Measurements from ENCODE around the gene KLHL1.

The KLHL1 gene

GRCh38 chr13:69857183-69857821 lies 250.9 kb downstream of the KLHL1 start:
- peak; percentile 28 for DNase-seq

GRCh38 chr13:69856331-69856730 lies 251.9 kb downstream of the KLHL1 start:
- peak; percentile 1 for DNase-seq

GRCh38 chr13:69828527-69828926 lies 279.7 kb downstream of the KLHL1 start:
- no peak for DNase-seq

GRCh38 chr13:69820180-69820579 lies 288.1 kb downstream of the KLHL1 start:
- no peak for DNase-seq

- no peak for DNase-seq
Measured at GRCh38 chr13:69817333-69817869, 290.9 kb downstream of the KLHL1 start.

GRCh38 chr13:69809152-69809551 lies 299.1 kb downstream of the KLHL1 start:
- DNase-seq, result no peak

GRCh38 chr13:69796256-69796655 lies 312.0 kb downstream of the KLHL1 start:
- DNase-seq, result no peak

- no peak for DNase-seq
Measured at GRCh38 chr13:69793783-69794453, 314.3 kb downstream of the KLHL1 start.

GRCh38 chr13:69776937-69777336 lies 331.3 kb downstream of the KLHL1 start:
- no peak for DNase-seq

- DNase-seq, result no peak
Measured at GRCh38 chr13:69769608-69770007, 338.6 kb downstream of the KLHL1 start.

GRCh38 chr13:69761581-69761980 lies 346.7 kb downstream of the KLHL1 start:
- no peak for DNase-seq

- DNase-seq, result no peak
Measured at GRCh38 chr13:69755101-69755500, 353.2 kb downstream of the KLHL1 start.

GRCh38 chr13:69751259-69751658 lies 357.0 kb downstream of the KLHL1 start:
- DNase-seq, result no peak

- DNase-seq, result no peak
Measured at GRCh38 chr13:69737129-69737935, 370.9 kb downstream of the KLHL1 start.

- DNase-seq, result no peak
Measured at GRCh38 chr13:69721631-69722030, 386.6 kb downstream of the KLHL1 start.

GRCh38 chr13:69720278-69720983 lies 387.8 kb downstream of the KLHL1 start:
- DNase-seq, result no peak

GRCh38 chr13:69706807-69707206 lies 401.4 kb downstream of the KLHL1 start:
- no peak for DNase-seq

GRCh38 chr13:69704311-69704710 lies 403.9 kb downstream of the KLHL1 start:
- DNase-seq, result peak; percentile 60

- DNase-seq, result no peak
Measured at GRCh38 chr13:69690999-69691398, 417.3 kb downstream of the KLHL1 start.

GRCh38 chr13:69683921-69684686 lies 424.1 kb downstream of the KLHL1 start:
- no peak for DNase-seq

GRCh38 chr13:69681722-69682121 lies 426.5 kb downstream of the KLHL1 start:
- DNase-seq, result no peak

- DNase-seq, result no peak
Measured at GRCh38 chr13:69677343-69677742, 430.9 kb downstream of the KLHL1 start.

Data from fibroblast of upper back skin (primary cell).